Measurements from ENCODE around the gene ZFR2.
A peak's percentile ranks its signal among the peaks of the same experiment; 100 is the strongest.

The ZFR2 gene

GRCh38 chr19:3784607-3785450 lies 84.0 kb downstream of the ZFR2 start:
- TF ChIP-seq CTCF (conservative IDR thresholded peaks at IDR 0.05; ENCODE audit: low read depth, low read length) = no peak
- DNase-seq (ENCODE audit: low read depth) = no peak
- H3K4me3 ChIP-seq (ENCODE audit: low read depth, low read length) = no peak overlapping the region

DNA sequence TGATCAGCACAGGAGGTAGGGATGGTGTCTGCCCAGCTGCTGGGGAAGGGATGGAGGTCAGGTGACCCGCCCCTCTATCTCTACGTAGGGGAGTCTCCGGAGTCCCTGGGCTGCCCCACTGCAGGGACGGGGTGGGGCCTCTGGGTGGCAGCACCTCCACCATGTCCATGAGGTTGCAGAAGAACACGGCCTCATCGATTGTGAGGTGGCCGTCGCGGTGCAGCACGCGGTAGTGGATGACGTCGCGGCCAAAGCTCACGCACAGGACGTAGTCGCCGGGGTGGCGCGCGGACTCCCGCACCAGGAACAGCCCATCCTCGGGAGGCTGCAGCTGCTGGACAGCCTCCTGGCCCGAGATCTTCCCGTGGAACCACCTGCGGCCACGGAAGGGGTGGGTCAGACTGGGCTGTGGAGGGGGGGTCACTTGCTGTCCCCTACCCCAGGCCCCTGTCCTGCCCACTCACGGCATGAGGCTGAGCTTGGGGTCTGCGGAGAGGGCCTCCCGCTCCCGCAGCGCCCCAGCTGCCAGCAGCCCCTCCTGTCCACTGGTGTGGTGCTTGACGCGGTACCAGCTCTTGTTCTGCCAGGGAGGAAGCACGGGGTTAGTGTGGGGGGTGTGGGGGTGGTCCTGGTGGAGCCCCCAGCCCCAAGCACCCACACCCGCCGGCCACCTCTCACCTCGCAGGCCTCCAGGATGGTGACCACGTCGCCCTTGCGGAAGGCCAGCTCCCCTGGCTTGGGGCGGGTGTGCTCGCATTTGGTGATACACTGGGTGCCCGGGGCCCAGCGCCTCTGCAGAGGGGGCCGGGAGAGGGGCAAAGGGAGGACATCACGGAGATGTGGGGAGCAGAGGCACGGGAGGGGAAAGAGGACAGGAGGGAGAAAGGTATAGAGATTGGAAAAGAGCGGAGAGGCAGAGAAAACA lies 84.9 kb downstream of the ZFR2 start:
- TF ChIP-seq CTCF (conservative IDR thresholded peaks at IDR 0.05; ENCODE audit: low read depth, low read length) = peak; percentile 28
- no peak for DNase-seq (ENCODE audit: low read depth)
- H3K4me3 ChIP-seq (ENCODE audit: low read depth, low read length) = no peak overlapping the region

- no peak for TF ChIP-seq CTCF (conservative IDR thresholded peaks at IDR 0.05; ENCODE audit: low read depth, low read length)
- no peak overlapping the region for H3K4me3 ChIP-seq (ENCODE audit: low read depth, low read length)
- DNase-seq (ENCODE audit: low read depth) = no peak
These were observed 85.9 kb downstream of the ZFR2 start for GRCh38 chr19:3782903-3783302.

DNA sequence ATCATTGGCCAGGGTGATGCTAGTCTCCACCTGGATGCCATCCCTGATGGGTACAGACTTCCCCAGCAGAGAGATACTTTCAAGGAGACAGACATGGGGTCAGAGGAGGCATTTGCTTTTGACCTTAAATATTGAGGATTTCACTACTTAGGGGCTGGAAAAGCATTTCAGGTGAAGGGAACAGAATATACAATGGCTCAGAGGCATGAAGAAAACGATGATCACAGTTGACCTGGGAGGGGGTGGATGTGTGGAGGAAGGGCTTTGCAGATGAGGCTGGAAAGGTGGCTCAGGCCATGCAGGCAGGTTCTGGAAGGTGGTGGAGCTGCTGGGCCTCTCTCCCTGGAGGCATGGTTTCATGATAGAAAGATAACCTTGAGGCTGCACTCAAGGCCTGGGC lies 86.5 kb downstream of the ZFR2 start:
- DNase-seq (ENCODE audit: low read depth) = no peak
- no peak overlapping the region for H3K4me3 ChIP-seq (ENCODE audit: low read depth, low read length)
- TF ChIP-seq CTCF (conservative IDR thresholded peaks at IDR 0.05; ENCODE audit: low read depth, low read length) = no peak

DNA sequence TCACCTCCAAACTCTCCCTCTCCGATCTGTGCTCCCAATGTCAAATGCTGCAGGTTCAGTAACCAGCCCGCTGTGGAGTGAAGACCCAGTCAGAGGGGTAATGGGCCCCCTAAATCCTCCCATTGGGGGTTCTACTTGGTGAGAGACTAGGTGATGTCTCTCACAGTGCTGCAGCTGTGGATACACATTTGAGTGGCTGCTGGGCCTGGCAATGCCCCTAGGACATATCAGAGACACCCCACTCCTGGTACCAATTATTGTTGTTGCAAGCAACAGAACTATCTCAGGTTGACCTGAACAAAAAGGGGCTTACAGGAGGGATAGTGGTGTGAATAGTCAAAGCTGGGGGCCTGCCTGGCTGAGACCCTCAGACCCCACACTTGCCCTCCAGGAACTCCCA lies 87.2 kb downstream of the ZFR2 start:
- H3K4me3 ChIP-seq (ENCODE audit: low read depth, low read length) = no peak overlapping the region
- TF ChIP-seq CTCF (conservative IDR thresholded peaks at IDR 0.05; ENCODE audit: low read depth, low read length) = no peak
- DNase-seq (ENCODE audit: low read depth) = no peak

GRCh38 chr19:3780786-3781304 lies 88.0 kb downstream of the ZFR2 start:
- H3K4me3 ChIP-seq (ENCODE audit: low read depth, low read length) = no peak overlapping the region
- no peak for TF ChIP-seq CTCF (conservative IDR thresholded peaks at IDR 0.05; ENCODE audit: low read depth, low read length)
- DNase-seq (ENCODE audit: low read depth) = no peak
